Natural killer cell treated with Interleukin-12 subunit alpha and Interleukin-12 subunit beta and Interleukin-15 and Interleukin-18, amount 100 ng/mL, for 72 hours (primary cell): ENCODE results near the gene HLCS. TPM values are rescaled to one million over a fixed set of nuclear protein-coding genes. Genes with fewer than 3 reads are reported as not detected.

Experiments
- ATAC-seq, 2 donors: fragments of 150-1000 bp; cut with Tn5 transposase in 1 of 2; sonication (Bioruptor Pico), chemical (Tn5 transposase) in 1 of 2; 2 replicates each; pipeline ENCODE4 v1.10.0; 2021
- DNase-seq: peaks from one replicate; pipeline ENCODE4 v3.0.0; 2022; ENCODE audit warnings: low spot score
- H3K27ac Mint-ChIP-seq, 2 donors: 1 replicate in 1 of 2; 2 replicates in 1 of 2; pipeline ENCODE4 v1.8.0; 2022; ENCODE audit warnings: mixed read lengths in 2 of 2, mild to moderate bottlenecking in 1 of 2, moderate library complexity in 1 of 2
- H3K27me3 Mint-ChIP-seq, 2 donors: 1 replicate in 1 of 2; 2 replicates in 1 of 2; pipeline ENCODE4 v1.8.0; 2022; ENCODE audit warnings: mixed read lengths in 2 of 2
- H3K36me3 Mint-ChIP-seq: one replicate; pipeline ENCODE4 v1.8.0; 2022; ENCODE audit warnings: mixed read lengths
- H3K4me1 Mint-ChIP-seq, 2 donors: 1 replicate in 1 of 2; 2 replicates in 1 of 2; pipeline ENCODE4 v1.8.0; 2022; ENCODE audit warnings: low read depth in 2 of 2, mixed read lengths in 2 of 2, mild to moderate bottlenecking in 1 of 2
- H3K4me3 Mint-ChIP-seq: one replicate; pipeline ENCODE4 v1.8.0; 2022; ENCODE audit warnings: mixed read lengths
- H3K9me3 Mint-ChIP-seq: 2 replicates; pipeline ENCODE4 v1.8.0; 2022; ENCODE audit warnings: mixed read lengths
- total RNA-seq, 2 donors: library from RNA; stranded (reverse); gene quantifications; one replicate each; pipeline ENCODE4 v1.2.3, GENCODE V29; 2022

The HLCS gene
- total RNA-seq, 2 donors from 2014 or later: 16.1 to 30.7 TPM

GRCh38 chr21:36927719-36928117, 38.8 kb downstream of the HLCS start:
- ATAC-seq: peak in 1 of 2 donors; percentile 65
- Mint-ChIP-seq H3K4me1 (no peaks in the 10 kb centered on the region), H3K9me3 (no peaks in the 10 kb centered on the region), H3K4me3 (no peak overlapping the region), H3K27ac (no peak overlapping the region), H3K27me3 (no peaks in the 10 kb centered on the region), H3K36me3 (no peaks in the 10 kb centered on the region)
- DNase-seq: peak; percentile 73

DNA sequence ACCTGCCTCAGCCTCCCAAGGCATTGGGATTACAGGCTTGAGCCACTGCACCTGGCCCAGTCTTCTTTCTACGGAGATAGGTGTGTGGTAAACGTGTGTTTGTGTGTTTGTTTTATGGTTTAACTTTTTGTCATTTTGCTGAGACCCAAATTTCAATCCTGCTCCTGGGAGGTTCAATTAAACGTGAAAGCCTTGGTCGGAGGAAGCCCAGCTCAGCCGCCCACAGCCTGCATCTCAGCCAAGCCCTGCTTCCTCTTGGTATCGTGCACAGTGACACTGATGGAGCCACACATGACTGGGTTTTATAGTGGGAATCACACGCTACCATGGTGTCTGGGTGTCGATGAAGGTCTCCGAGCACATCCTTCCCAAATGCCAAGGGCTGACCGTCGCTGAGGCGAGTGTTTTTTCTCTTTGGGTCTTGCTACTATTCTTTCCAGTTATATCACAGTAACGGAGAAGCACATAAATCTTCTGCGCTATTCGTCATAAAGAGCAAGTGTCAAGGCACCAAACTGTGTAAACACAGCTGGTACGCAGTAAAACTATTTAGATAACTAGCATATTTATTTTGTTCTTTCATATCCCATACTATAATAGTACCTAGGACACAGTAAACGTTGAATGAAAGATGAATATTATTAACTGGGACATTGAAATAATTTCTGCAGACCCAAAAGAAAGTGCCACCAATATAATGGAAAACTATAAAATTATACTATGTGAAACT, 39.3 kb downstream of the HLCS start:
- H3K27ac Mint-ChIP-seq: no peak overlapping the region
- H3K27me3 Mint-ChIP-seq: no peaks in the 10 kb centered on the region
- H3K36me3 Mint-ChIP-seq: no peaks in the 10 kb centered on the region
- ATAC-seq (no peak), DNase-seq (no peak)
- no peaks in the 10 kb centered on the region for H3K9me3 Mint-ChIP-seq
- no peak overlapping the region for H3K4me3 Mint-ChIP-seq
- no peaks in the 10 kb centered on the region for H3K4me1 Mint-ChIP-seq

GRCh38 chr21:36923270-36923669, 43.2 kb downstream of the HLCS start:
- Mint-ChIP-seq H3K27ac (no peak overlapping the region), H3K36me3 (no peaks in the 10 kb centered on the region), H3K9me3 (no peaks in the 10 kb centered on the region), H3K4me3 (no peak overlapping the region), H3K4me1 (no peaks in the 10 kb centered on the region), H3K27me3 (no peaks in the 10 kb centered on the region)
- DNase-seq: no peak
- ATAC-seq: no peak

- H3K27ac Mint-ChIP-seq: no peak overlapping the region
- no peaks in the 10 kb centered on the region for H3K9me3 Mint-ChIP-seq
- H3K36me3 Mint-ChIP-seq: no peaks in the 10 kb centered on the region
- H3K4me1 Mint-ChIP-seq: no peaks in the 10 kb centered on the region
- ATAC-seq (no peak), DNase-seq (no peak)
- no peak overlapping the region for H3K4me3 Mint-ChIP-seq
- H3K27me3 Mint-ChIP-seq: no peaks in the 10 kb centered on the region
Measured at GRCh38 chr21:36922861-36923260, 43.6 kb downstream of the HLCS start.

DNA sequence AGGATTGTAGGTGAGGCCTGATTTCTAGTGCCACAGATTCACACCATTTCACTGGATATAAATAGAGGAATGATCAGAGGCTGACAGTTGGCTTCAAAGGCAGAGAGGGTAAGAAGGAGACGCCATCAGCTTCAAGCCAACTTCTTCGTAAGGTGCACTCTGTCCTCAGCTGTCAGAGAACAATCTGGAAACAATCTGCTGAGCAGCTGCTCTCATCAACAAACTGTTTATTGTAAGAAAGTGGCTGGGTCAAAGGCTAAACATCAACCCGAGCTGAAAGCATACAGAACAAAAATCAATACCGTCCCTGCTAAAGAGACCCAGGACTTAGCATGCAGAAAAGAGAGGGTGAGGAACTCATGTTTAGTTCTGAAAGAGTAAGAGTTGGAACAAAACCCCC, 48.2 kb downstream of the HLCS start:
- Mint-ChIP-seq H3K27me3 (no peaks in the 10 kb centered on the region), H3K27ac (no peak overlapping the region), H3K4me3 (no peak overlapping the region), H3K4me1 (peaks cover 15 to 16% of the 10 kb centered on the region in 2 donors), H3K36me3 (no peaks in the 10 kb centered on the region), H3K9me3 (no peaks in the 10 kb centered on the region)
- DNase-seq: no peak
- no peak for ATAC-seq

DNA sequence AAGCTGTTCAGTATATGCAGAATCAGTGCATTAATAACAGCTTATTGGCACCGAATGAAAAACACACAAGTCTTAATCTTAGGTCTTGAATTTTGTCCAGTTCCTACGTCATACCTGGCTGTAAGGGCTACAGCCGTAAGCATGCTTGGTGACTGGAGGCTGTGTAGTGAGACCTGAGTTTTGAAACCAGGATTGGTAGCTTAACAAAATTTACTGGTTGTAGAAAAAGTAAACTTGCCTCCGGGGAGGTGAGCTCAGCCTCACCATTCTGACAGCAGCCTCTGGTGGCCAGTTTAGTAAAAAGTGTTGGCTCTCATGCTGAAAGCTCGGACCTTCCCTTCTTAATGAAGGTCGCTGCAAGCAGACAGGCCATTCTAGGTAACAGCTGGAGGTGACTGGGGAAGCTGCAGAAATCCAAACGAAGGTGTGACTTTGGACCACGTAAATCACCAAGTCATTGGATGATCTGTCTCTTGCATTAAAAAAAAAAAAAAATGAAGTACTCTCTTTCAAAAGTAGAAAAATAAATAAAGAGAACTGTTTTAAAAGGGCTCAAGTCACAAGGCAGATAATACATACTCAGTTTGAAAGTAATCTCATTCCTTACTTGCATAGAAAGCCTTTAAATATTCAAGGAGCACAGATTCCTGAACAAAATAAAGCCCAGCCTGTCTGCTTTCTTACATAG, 48.9 kb downstream of the HLCS start:
- Mint-ChIP-seq H3K27me3 (no peaks in the 10 kb centered on the region), H3K27ac (no peak overlapping the region), H3K4me1 (peaks cover 15 to 19% of the 10 kb centered on the region in 2 donors), H3K36me3 (no peaks in the 10 kb centered on the region), H3K9me3 (no peaks in the 10 kb centered on the region), H3K4me3 (no peak overlapping the region)
- DNase-seq (no peak), ATAC-seq (no peak)

GRCh38 chr21:36916718-36917117, 49.8 kb downstream of the HLCS start:
- no peak for ATAC-seq
- Mint-ChIP-seq H3K27me3 (no peaks in the 10 kb centered on the region), H3K36me3 (no peaks in the 10 kb centered on the region), H3K4me1 (peaks cover 15 to 23% of the 10 kb centered on the region in 2 donors), H3K9me3 (no peaks in the 10 kb centered on the region), H3K27ac (no peak overlapping the region), H3K4me3 (no peak overlapping the region)
- no peak for DNase-seq

DNA sequence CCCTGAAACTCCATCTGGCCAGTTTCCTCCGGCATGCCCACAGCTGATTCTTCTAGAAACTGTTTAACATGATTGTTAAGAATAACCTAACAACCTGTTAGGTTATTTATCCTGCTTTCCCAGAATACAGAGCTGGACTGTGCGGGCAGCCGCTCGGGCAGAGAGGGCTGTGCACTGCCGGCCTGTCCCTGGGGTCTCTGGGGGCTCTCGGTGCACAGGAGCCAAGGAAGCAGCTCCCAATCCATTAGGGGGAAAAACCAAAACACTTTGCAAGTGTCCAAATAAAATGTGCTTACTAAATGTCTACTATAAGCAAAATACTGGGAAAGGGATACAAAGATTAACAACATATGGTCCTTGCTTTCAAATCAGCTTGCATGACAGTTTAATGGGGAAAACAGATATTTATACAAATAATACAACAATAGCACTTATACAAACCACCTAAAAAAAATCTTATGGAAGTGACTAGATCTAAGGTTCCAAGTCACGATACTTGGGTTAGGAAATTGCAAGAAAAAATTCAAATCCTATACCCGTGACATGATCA, 50.7 kb downstream of the HLCS start:
- Mint-ChIP-seq H3K27ac (no peak overlapping the region), H3K4me3 (no peak overlapping the region), H3K4me1 (peaks cover 15 to 26% of the 10 kb centered on the region in 2 donors), H3K27me3 (no peaks in the 10 kb centered on the region), H3K9me3 (no peaks in the 10 kb centered on the region), H3K36me3 (no peaks in the 10 kb centered on the region)
- DNase-seq: no peak
- no peak for ATAC-seq

DNA sequence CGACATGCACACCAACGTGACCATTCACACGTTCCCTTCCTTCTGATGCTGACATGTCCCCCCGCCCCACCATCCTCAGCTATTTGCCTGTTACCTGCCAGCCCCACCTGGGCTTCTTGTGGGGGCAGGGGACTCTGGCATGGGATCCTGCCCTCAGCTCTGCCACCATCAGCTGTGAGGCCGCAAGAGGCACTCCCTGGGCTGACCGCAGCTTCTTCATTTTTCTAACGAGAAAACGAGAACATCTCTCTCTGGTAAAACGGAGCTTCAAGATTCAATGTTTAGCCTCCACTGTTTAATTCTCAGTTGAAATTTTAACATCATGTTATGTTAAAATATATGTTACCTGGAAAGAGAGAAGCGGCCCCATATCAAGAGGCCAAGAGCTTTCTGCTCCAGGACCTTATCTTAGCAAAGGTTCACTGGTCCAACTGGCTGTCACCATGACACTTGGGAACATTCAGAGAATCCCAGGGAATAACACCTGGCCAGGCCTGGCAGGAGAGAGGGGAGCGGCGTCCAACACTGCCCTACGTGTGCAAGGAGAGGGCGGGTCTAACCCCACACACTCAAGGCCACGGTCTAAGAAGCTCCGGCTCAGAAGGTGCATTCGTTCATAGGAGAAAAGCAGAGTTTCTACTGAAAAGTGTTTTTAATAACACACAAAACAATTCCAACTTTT, 51.3 kb downstream of the HLCS start:
- Mint-ChIP-seq H3K4me3 (no peak overlapping the region), H3K27me3 (no peaks in the 10 kb centered on the region), H3K4me1 (peaks cover 15 to 26% of the 10 kb centered on the region in 2 donors), H3K36me3 (no peaks in the 10 kb centered on the region), H3K27ac (no peak overlapping the region), H3K9me3 (no peaks in the 10 kb centered on the region)
- no peak for ATAC-seq
- no peak for DNase-seq

DNA sequence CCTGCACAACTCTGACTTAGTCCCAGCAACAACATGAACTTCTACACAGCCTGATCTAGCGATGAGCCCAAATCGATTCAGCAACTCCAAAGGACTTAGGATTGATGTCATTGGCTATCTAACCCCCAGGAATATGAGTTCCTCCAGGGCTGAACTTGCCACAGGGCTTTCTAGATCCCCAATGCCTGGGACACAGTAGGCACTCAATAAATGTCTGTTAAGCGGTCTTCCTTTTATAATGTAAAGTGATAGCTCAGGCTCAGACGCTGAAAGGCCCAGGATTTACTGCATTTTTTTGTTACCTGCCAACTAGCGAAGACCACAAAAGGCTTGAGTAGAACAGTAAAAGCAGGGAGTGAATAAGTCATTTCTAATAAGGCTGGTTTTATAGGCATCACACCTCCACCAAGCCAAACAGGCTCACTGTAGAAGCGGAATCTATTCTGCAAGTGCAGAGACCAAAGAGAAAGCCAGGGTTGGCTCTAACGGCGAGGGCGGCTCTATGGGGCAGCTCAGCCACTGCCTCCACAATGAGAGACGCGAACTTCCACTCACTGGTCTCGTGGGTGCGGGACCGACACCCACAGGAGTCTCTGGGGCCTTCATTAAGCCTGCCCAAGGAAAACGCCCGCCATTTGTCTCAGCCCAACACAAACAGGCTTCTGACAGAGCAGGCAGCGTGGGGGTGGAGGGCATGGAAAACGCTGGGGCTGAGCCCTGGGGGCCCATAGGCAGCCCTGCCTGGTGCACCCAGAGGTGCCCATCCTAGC, 52.0 kb downstream of the HLCS start:
- ATAC-seq: no peak
- Mint-ChIP-seq H3K4me3 (no peak overlapping the region), H3K4me1 (peaks cover 21 to 26% of the 10 kb centered on the region in 2 donors), H3K9me3 (no peaks in the 10 kb centered on the region), H3K27ac (no peak overlapping the region), H3K36me3 (no peaks in the 10 kb centered on the region), H3K27me3 (no peaks in the 10 kb centered on the region)
- no peak for DNase-seq

- no peaks in the 10 kb centered on the region for H3K27me3 Mint-ChIP-seq
- H3K36me3 Mint-ChIP-seq: no peaks in the 10 kb centered on the region
- ATAC-seq: no peak
- H3K27ac Mint-ChIP-seq: no peak overlapping the region
- H3K4me1 Mint-ChIP-seq: peaks cover 21 to 26% of the 10 kb centered on the region in 2 donors
- H3K4me3 Mint-ChIP-seq: no peak overlapping the region
- DNase-seq: no peak
- no peaks in the 10 kb centered on the region for H3K9me3 Mint-ChIP-seq
Measured at GRCh38 chr21:36913247-36914169, 53.0 kb downstream of the HLCS start.

GRCh38 chr21:36910581-36911307, 55.7 kb downstream of the HLCS start:
- peaks cover 13 to 17% of the 10 kb centered on the region in 2 donors for H3K4me1 Mint-ChIP-seq
- ATAC-seq (no peak), DNase-seq (no peak)
- no peaks in the 10 kb centered on the region for H3K27me3 Mint-ChIP-seq
- H3K27ac Mint-ChIP-seq: peak overlapping the region in 1 of 2 donors; percentile 67
- no peak overlapping the region for H3K4me3 Mint-ChIP-seq
- H3K9me3 Mint-ChIP-seq: no peaks in the 10 kb centered on the region
- H3K36me3 Mint-ChIP-seq: no peaks in the 10 kb centered on the region
